ENCODE results near the gene KRTAP2-2.

KRTAP2-2 gene

DNA sequence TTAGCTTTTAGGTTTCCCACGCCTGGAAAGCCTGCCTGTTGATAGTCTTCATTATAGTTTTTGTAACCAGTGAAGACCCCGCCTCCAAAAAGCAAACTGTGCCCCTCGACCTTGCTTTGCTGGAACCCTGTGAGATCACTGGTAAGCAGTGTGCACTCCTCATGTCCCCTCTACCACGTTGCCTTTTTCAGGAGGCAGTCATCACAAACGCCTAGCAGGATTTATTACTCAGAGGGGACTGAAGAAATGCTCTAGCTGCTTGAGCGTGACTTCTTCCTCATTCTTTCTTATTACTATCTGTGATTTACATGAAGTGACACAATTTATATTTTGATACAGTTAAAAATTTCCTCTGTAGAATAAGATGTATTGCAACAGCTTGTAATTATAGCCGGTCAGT lies 39.6 kb downstream of the KRTAP2-2 start:
- Histone ChIP-seq H3K4me1 (ENCODE audit: control insufficient read depth, low read length) (no peaks in the 10 kb centered on the region), H3K4me2 (ENCODE audit: low read length) (no peak overlapping the region), H3K36me3 (ENCODE audit: control insufficient read depth, low read length) (no peaks in the 10 kb centered on the region), H3K4me3 (ENCODE audit: low read length) (no peak overlapping the region), H4K20me1 (ENCODE audit: control insufficient read depth, insufficient read depth, low read depth, low read length) (no peaks in the 10 kb centered on the region), H3K9me3 (ENCODE audit: control insufficient read depth, insufficient read depth, low read length) (no peaks in the 10 kb centered on the region), H3K9me2 (replicated peaks; ENCODE audit: control insufficient read depth, low read length) (no peaks in the 10 kb centered on the region), H3F3A (ENCODE audit: control insufficient read depth, insufficient read depth) (no peaks in the 10 kb centered on the region), H3K27ac (ENCODE audit: low read depth, low read length) (no peak overlapping the region), H3K79me2 (ENCODE audit: control insufficient read depth, low read length) (no peaks in the 10 kb centered on the region), H3K27me3 (ENCODE audit: control insufficient read depth, low read length) (no peaks in the 10 kb centered on the region)
- TF ChIP-seq EZH2phosphoT487 (IDR thresholded peaks at IDR 0.05; ENCODE audit: borderline replicate concordance, low read length): no peak
- TF ChIP-seq, protein P1, sequence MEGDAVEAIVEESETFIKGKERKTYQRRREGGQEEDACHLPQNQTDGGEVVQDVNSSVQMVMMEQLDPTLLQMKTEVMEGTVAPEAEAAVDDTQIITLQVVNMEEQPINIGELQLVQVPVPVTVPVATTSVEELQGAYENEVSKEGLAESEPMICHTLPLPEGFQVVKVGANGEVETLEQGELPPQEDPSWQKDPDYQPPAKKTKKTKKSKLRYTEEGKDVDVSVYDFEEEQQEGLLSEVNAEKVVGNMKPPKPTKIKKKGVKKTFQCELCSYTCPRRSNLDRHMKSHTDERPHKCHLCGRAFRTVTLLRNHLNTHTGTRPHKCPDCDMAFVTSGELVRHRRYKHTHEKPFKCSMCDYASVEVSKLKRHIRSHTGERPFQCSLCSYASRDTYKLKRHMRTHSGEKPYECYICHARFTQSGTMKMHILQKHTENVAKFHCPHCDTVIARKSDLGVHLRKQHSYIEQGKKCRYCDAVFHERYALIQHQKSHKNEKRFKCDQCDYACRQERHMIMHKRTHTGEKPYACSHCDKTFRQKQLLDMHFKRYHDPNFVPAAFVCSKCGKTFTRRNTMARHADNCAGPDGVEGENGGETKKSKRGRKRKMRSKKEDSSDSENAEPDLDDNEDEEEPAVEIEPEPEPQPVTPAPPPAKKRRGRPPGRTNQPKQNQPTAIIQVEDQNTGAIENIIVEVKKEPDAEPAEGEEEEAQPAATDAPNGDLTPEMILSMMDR (IDR thresholded peaks at IDR 0.05; ENCODE audit: low read depth, low read length, poor library complexity, severe bottlenecking): no peak

DNA sequence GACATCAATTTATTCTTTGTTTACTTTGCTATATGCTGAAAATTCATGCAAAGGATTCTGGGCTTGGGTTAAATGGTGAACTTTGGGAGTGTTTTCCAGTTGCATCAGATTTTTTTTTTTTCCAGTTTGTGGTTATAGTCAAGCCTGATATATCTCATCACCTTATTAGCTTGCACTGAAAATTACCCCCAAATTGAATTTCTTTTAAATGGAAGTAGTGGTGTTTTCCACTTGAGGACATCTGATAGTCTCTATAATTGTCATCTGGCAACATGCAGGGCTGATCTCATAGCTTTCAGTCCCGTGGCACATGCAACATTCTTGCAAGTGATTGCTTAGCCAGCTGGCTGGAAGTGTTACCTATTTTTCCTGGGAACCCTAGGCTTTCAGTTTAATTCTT lies 41.4 kb downstream of the KRTAP2-2 start:
- TF ChIP-seq EZH2phosphoT487 (IDR thresholded peaks at IDR 0.05; ENCODE audit: borderline replicate concordance, low read length): no peak
- TF ChIP-seq, protein P1 (IDR thresholded peaks at IDR 0.05; ENCODE audit: low read depth, low read length, poor library complexity, severe bottlenecking): no peak
- H3K79me2 ChIP-seq (ENCODE audit: control insufficient read depth, low read length): no peaks in the 10 kb centered on the region
- no peaks in the 10 kb centered on the region for H3F3A ChIP-seq (ENCODE audit: control insufficient read depth, insufficient read depth)
- no peak overlapping the region for H3K4me3 ChIP-seq (ENCODE audit: low read length)
- no peaks in the 10 kb centered on the region for H3K9me2 ChIP-seq (replicated peaks; ENCODE audit: control insufficient read depth, low read length)
- no peaks in the 10 kb centered on the region for H4K20me1 ChIP-seq (ENCODE audit: control insufficient read depth, insufficient read depth, low read depth, low read length)
- no peaks in the 10 kb centered on the region for H3K27me3 ChIP-seq (ENCODE audit: control insufficient read depth, low read length)
- H3K4me1 ChIP-seq (ENCODE audit: control insufficient read depth, low read length): no peaks in the 10 kb centered on the region
- H3K27ac ChIP-seq (ENCODE audit: low read depth, low read length): no peak overlapping the region
- H3K9me3 ChIP-seq (ENCODE audit: control insufficient read depth, insufficient read depth, low read length): no peaks in the 10 kb centered on the region
- H3K36me3 ChIP-seq (ENCODE audit: control insufficient read depth, low read length): no peaks in the 10 kb centered on the region
- H3K4me2 ChIP-seq (ENCODE audit: low read length): no peak overlapping the region

DNA sequence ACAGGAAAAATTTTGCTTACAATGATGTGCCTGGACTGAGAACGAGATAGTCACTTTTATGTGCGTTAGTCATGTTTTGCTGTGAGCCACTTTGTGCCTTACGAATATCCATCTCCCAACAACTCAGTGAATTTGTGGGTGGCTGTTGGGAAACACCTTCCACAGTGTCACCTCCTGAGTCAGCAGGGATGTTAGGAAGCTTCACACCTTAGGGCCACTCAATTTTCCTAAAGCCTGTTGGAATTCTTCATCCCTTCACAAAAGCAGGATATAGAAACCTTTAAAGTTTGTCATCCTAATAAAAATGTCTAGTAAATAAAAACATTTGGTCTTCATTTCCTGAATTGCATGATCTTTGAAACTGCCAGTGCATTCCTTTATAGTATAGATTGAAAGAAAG lies 41.8 kb downstream of the KRTAP2-2 start:
- H3K4me2 ChIP-seq (ENCODE audit: low read length): no peak overlapping the region
- H3K79me2 ChIP-seq (ENCODE audit: control insufficient read depth, low read length): no peaks in the 10 kb centered on the region

More for the DNA sequence above, 41.8 kb downstream of the KRTAP2-2 start:
- no peaks in the 10 kb centered on the region for H3K4me1 ChIP-seq (ENCODE audit: control insufficient read depth, low read length)
- H3K9me2 ChIP-seq (replicated peaks; ENCODE audit: control insufficient read depth, low read length): no peaks in the 10 kb centered on the region
- H3K36me3 ChIP-seq (ENCODE audit: control insufficient read depth, low read length): no peaks in the 10 kb centered on the region
- TF ChIP-seq, protein P1 (IDR thresholded peaks at IDR 0.05; ENCODE audit: low read depth, low read length, poor library complexity, severe bottlenecking): no peak
- no peak for TF ChIP-seq EZH2phosphoT487 (IDR thresholded peaks at IDR 0.05; ENCODE audit: borderline replicate concordance, low read length)
- no peaks in the 10 kb centered on the region for H3F3A ChIP-seq (ENCODE audit: control insufficient read depth, insufficient read depth)
- H4K20me1 ChIP-seq (ENCODE audit: control insufficient read depth, insufficient read depth, low read depth, low read length): no peaks in the 10 kb centered on the region
- H3K27ac ChIP-seq (ENCODE audit: low read depth, low read length): no peak overlapping the region
- H3K27me3 ChIP-seq (ENCODE audit: control insufficient read depth, low read length): no peaks in the 10 kb centered on the region
- no peak overlapping the region for H3K4me3 ChIP-seq (ENCODE audit: low read length)
- H3K9me3 ChIP-seq (ENCODE audit: control insufficient read depth, insufficient read depth, low read length): no peaks in the 10 kb centered on the region
